HCT116 (cell line): ENCODE measurements around the gene CAMK2D. TPM values are rescaled to one million over a fixed set of nuclear protein-coding genes. Genes with fewer than 3 reads are reported as not detected.

ENCODE experiments used
- ATAC-seq: fragments of 200-7000 bp; cut with Tn5 transposase; 2 replicates; pipeline ENCODE4 v1.9.1; 2020; ENCODE audit warnings: mild to moderate bottlenecking, moderate library complexity
- BruUV-seq: library from RNA; stranded (reverse); fragments of 400-500 nt; replicated peaks from 2 replicates; lab custom pipeline; 2021; lab: Mats Ljungman, UMichigan
- CTCF ChIA-PET: fragments of 300-600 bp; sonication (Branson Sonifier 250); formaldehyde crosslinking; loops from one replicate; lab custom pipeline; 2021; ENCODE audit warnings: antibody characterized with exemption; lab: Charles Lee
- POLR2A ChIA-PET: fragments of 300-600, 350-600 bp; sonication (Branson Sonifier 250); formaldehyde crosslinking; loops from one replicate; lab custom pipeline; 2021; ENCODE audit warnings: antibody characterized with exemption; lab: Charles Lee
- RAD21 ChIA-PET, 2 experiments: fragments of 300-600 bp; sonication (Branson Sonifier 250); formaldehyde crosslinking; loops; one replicate each; lab custom pipeline; 2023; ENCODE audit warnings: low total read pairs in 2 of 2; ENCODE audit not compliant: uncharacterized antibody in 2 of 2, unreplicated experiment in 2 of 2, low non-redundant PET in 1 of 2; lab: Charles Lee
- DNase-seq: peaks from one replicate; pipeline ENCODE4 v3.0.0-alpha.2; 2010; ENCODE audit warnings: low read depth, low spot score
- H2AFZ ChIP-seq: fragments of 200-600 bp; shearing (Covaris generic), sonication (generic); 2 replicates; pipeline ENCODE4 v1.6.1; 2017; ENCODE audit warnings: low read depth, mixed run types, mixed read lengths, antibody characterized with exemption, low read length; ENCODE audit not compliant: poor library complexity, severe bottlenecking
- H3K27ac ChIP-seq: 2 replicates; pipeline ENCODE4 v1.5.1; 2012; ENCODE audit warnings: low read depth, low read length
- H3K27me3 ChIP-seq: fragments of 200-600 bp; sonication (generic); 2 replicates; pipeline ENCODE4 v1.6.1; 2016; ENCODE audit warnings: mixed run types, low read length, mixed read lengths; ENCODE audit not compliant: insufficient read depth
- H3K36me3 ChIP-seq, 2 experiments: fragments of 200-500 bp in 1 of 2; fragments of 200-600 bp in 1 of 2; sonication (Bioruptor generic) in 1 of 2; sonication (generic) in 1 of 2; 2 replicates each; pipeline versions ENCODE4 v1.5.1 to v1.6.1; 2014 to 2016; ENCODE audit warnings: low read length in 2 of 2, inconsistent platforms in 1 of 2, mixed read lengths in 1 of 2, mixed run types in 1 of 2; ENCODE audit not compliant: insufficient read depth in 2 of 2, control insufficient read depth in 1 of 2
- H3K4me1 ChIP-seq, 2 experiments: fragments of 200-600 bp in 1 of 2; sonication (generic) in 1 of 2; 2 replicates each; pipeline versions ENCODE4 v1.5.1 to v1.6.1; 2012 to 2017; ENCODE audit warnings: low read length in 2 of 2, inconsistent platforms in 1 of 2, mild to moderate bottlenecking in 1 of 2, mixed read lengths in 1 of 2, mixed run types in 1 of 2, moderate library complexity in 1 of 2; ENCODE audit not compliant: insufficient read depth in 2 of 2, control insufficient read depth in 1 of 2
- H3K4me2 ChIP-seq: fragments of 200-600 bp; sonication (generic); 2 replicates; pipeline ENCODE4 v1.6.1; 2017; ENCODE audit warnings: mixed run types, low read length, mixed read lengths
- H3K4me3 ChIP-seq, 2 experiments: fragments of 200-600 bp in 1 of 2; sonication (generic) in 1 of 2; replicated peaks in 1 of 2; 2 replicates each; pipeline ENCODE4 v1.5.1; 2011 to 2016; ENCODE audit warnings: low read length in 2 of 2, control low read depth in 1 of 2, low read depth in 1 of 2, mild to moderate bottlenecking in 1 of 2, mixed read lengths in 1 of 2, mixed run types in 1 of 2
- H3K79me2 ChIP-seq: fragments of 200-600 bp; sonication (generic); 2 replicates; pipeline ENCODE4 v1.6.1; 2017; ENCODE audit warnings: mild to moderate bottlenecking, mixed run types, low read length, moderate library complexity, mixed read lengths; ENCODE audit not compliant: insufficient read depth
- H3K9ac ChIP-seq: fragments of 200-600 bp; sonication (generic); 2 replicates; pipeline ENCODE4 v1.6.1; 2016; ENCODE audit warnings: low read length, mixed read lengths
- H3K9me2 ChIP-seq: fragments of 200-600 bp; sonication (generic), shearing (Covaris generic); 2 replicates; pipeline ENCODE4 v1.6.1; 2017; ENCODE audit warnings: mixed run types, mild to moderate bottlenecking, moderate library complexity; ENCODE audit not compliant: insufficient read depth
- H3K9me3 ChIP-seq, 2 experiments: fragments of 200-500 bp in 1 of 2; fragments of 200-600 bp in 1 of 2; sonication (Bioruptor generic) in 1 of 2; sonication (generic) in 1 of 2; 2 replicates each; pipeline ENCODE4 v1.6.1; 2014 to 2017; ENCODE audit warnings: low read length in 2 of 2, mixed read lengths in 2 of 2, inconsistent platforms in 1 of 2, low read depth in 1 of 2, mild to moderate bottlenecking in 1 of 2, mixed run types in 1 of 2, moderate library complexity in 1 of 2; ENCODE audit not compliant: control insufficient read depth in 1 of 2, insufficient read depth in 1 of 2
- H4K20me1 ChIP-seq: fragments of 200-600 bp; sonication (generic), shearing (Covaris generic); 2 replicates; pipeline ENCODE4 v1.6.1; 2017; ENCODE audit warnings: mixed run types, mild to moderate bottlenecking, moderate library complexity; ENCODE audit not compliant: insufficient read depth
- EGR1 ChIP-seq: IDR thresholded peaks from 2 replicates; pipeline ENCODE4 v1.6.1; 2012; ENCODE audit warnings: low read depth
- POLR2A ChIP-seq: IDR thresholded peaks from 2 replicates; pipeline ENCODE4 v1.7.0; 2011; ENCODE audit warnings: borderline replicate concordance; ENCODE audit not compliant: insufficient read depth, insufficient read length; ENCODE audit errors: extremely low read depth
- SIN3A ChIP-seq: IDR thresholded peaks from 2 replicates; pipeline ENCODE4 v1.6.1; 2012; ENCODE audit warnings: low read depth
- YY1 ChIP-seq: IDR thresholded peaks from 2 replicates; pipeline ENCODE4 v1.6.1; 2011; ENCODE audit warnings: low read length, low read depth, moderate library complexity, mild to moderate bottlenecking; ENCODE audit not compliant: insufficient replicate concordance; ENCODE audit errors: extremely low read depth
- intact Hi-C: fragments of 100-400 bp; cut with micrococcal nuclease; formaldehyde crosslinking; loops from 2 replicates; pipeline ENCODE4 v1.10.0; 2022
- total RNA-seq: library from RNA; stranded (reverse); gene quantifications from one replicate; pipeline ENCODE4 v1.2.1, GENCODE V29; 2021; ENCODE audit not compliant: unreplicated experiment
- TF ChIP-seq, protein P1 (sequence below): IDR thresholded peaks from 2 replicates; pipeline ENCODE4 v1.6.1; 2012
- TF ChIP-seq, protein P2 (sequence below): IDR thresholded peaks from 2 replicates; pipeline ENCODE4 v1.6.1; 2012; ENCODE audit warnings: low read depth

Gene CAMK2D
- total RNA-seq, 1 experiment from 2014 or later = 67.0 TPM

DNA sequence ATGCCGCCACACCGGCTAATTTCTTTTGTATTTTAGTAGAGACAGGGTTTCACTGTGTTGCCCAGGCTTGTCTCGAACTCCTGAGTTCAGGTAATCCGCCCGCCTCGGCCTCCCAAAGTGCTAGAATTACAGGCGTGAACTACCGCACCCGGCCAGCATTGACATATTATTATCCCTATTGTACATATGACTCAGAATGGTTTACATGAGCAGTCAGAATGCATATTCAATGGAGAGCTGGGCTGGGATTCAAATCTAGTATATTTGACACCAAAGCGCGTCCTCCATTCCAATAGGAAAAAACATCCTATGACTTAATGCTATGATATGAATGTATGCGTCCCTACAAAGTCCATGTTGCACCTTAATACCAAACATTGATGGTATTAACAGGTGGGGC is 281.4 kb downstream of the CAMK2D start:
- no peaks in the 10 kb centered on the region for H3K9me2 ChIP-seq
- H3K9ac ChIP-seq = no peak overlapping the region
- no peak overlapping the region for H3K4me3 ChIP-seq
- H3K79me2 ChIP-seq = no peaks in the 10 kb centered on the region
- DNase-seq (no peak), ATAC-seq (no peak)
- H2AFZ ChIP-seq = no peak overlapping the region
- RAD21 ChIA-PET = no interaction called here
- BruUV-seq = no TSS peak
- intact Hi-C loops = no loop called here
- POLR2A ChIA-PET = no interaction called here
- no peak for TF ChIP-seq YY1
- TF ChIP-seq SIN3A = no peak
- TF ChIP-seq, protein P1, sequence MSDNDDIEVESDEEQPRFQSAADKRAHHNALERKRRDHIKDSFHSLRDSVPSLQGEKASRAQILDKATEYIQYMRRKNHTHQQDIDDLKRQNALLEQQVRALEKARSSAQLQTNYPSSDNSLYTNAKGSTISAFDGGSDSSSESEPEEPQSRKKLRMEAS = no peak
- no peak for TF ChIP-seq POLR2A
- no peak for TF ChIP-seq EGR1
- TF ChIP-seq, protein P2, sequence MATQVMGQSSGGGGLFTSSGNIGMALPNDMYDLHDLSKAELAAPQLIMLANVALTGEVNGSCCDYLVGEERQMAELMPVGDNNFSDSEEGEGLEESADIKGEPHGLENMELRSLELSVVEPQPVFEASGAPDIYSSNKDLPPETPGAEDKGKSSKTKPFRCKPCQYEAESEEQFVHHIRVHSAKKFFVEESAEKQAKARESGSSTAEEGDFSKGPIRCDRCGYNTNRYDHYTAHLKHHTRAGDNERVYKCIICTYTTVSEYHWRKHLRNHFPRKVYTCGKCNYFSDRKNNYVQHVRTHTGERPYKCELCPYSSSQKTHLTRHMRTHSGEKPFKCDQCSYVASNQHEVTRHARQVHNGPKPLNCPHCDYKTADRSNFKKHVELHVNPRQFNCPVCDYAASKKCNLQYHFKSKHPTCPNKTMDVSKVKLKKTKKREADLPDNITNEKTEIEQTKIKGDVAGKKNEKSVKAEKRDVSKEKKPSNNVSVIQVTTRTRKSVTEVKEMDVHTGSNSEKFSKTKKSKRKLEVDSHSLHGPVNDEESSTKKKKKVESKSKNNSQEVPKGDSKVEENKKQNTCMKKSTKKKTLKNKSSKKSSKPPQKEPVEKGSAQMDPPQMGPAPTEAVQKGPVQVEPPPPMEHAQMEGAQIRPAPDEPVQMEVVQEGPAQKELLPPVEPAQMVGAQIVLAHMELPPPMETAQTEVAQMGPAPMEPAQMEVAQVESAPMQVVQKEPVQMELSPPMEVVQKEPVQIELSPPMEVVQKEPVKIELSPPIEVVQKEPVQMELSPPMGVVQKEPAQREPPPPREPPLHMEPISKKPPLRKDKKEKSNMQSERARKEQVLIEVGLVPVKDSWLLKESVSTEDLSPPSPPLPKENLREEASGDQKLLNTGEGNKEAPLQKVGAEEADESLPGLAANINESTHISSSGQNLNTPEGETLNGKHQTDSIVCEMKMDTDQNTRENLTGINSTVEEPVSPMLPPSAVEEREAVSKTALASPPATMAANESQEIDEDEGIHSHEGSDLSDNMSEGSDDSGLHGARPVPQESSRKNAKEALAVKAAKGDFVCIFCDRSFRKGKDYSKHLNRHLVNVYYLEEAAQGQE = no peak
- peaks cover 0 to 17% of the 10 kb centered on the region in 2 experiments; a peak in 2 of 4 replicates for H3K9me3 ChIP-seq
- CTCF ChIA-PET = no interaction called here
- H3K27ac ChIP-seq = no peak overlapping the region
- peaks cover 0 to 5% of the 10 kb centered on the region in 2 experiments; a peak in 1 of 4 replicates for H3K36me3 ChIP-seq
- H4K20me1 ChIP-seq = no peaks in the 10 kb centered on the region
- peaks cover 2 to 20% of the 10 kb centered on the region in 2 experiments; a peak in 3 of 4 replicates for H3K4me1 ChIP-seq
- H3K27me3 ChIP-seq = no peaks in the 10 kb centered on the region
- no peak overlapping the region for H3K4me2 ChIP-seq
